Stimulated activated memory B cell treated with anti-CD40 and anti-IgM and Interleukin-4, amounts not matched to agents 10 μg/mL and 1 μg/mL and 100 μg/mL, for 72 hours (primary cell): ENCODE measurements around the gene CDH23.
A peak's percentile ranks its signal among the peaks of the same experiment; 100 is the strongest.

Experiments
- ATAC-seq: fragments of 150-1000 bp; cut with Tn5 transposase; 2 replicates; pipeline ENCODE4 v1.10.0; 2021
- H3K27ac Mint-ChIP-seq: one replicate; pipeline ENCODE4 v1.8.0; 2022; ENCODE audit warnings: mild to moderate bottlenecking, mixed read lengths
- H3K27me3 Mint-ChIP-seq: one replicate; pipeline ENCODE4 v1.8.0; 2022; ENCODE audit warnings: mixed read lengths
- H3K36me3 Mint-ChIP-seq: one replicate; pipeline ENCODE4 v1.8.0; 2022; ENCODE audit warnings: mixed read lengths
- H3K4me1 Mint-ChIP-seq: one replicate; pipeline ENCODE4 v1.8.0; 2022; ENCODE audit warnings: mixed read lengths
- H3K4me3 Mint-ChIP-seq: one replicate; pipeline ENCODE4 v1.8.0; 2022; ENCODE audit warnings: mild to moderate bottlenecking, moderate library complexity, mixed read lengths
- H3K9me3 Mint-ChIP-seq: one replicate; pipeline ENCODE4 v1.8.0; 2022; ENCODE audit warnings: mixed read lengths

The CDH23 gene

DNA sequence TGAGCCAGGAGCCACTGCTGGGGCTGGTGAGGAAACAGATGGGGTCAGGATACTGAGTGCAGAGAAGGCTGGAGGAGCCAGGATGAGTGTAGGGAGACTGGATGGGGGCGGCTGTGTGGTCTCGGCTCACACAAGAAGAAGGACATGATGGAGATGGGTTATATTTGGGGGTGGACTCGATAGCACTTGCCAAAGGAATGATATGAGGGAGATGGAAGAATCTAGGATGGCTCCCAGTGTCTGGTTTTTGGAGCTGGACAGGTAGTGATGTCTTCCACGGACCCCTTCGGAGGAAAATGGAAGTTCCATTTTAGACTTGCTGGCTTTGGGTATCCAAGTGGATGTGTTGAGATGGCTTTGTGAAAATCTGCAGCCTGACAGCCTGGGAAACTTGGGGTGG is 83.9 kb downstream of the CDH23 start:
- Mint-ChIP-seq H3K4me1 (peaks cover 10% of the 10 kb centered on the region), H3K4me3 (no peak overlapping the region), H3K9me3 (no peaks in the 10 kb centered on the region), H3K36me3 (no peaks in the 10 kb centered on the region), H3K27me3 (peaks cover 18% of the 10 kb centered on the region), H3K27ac (no peak overlapping the region)
- no peak for ATAC-seq

DNA sequence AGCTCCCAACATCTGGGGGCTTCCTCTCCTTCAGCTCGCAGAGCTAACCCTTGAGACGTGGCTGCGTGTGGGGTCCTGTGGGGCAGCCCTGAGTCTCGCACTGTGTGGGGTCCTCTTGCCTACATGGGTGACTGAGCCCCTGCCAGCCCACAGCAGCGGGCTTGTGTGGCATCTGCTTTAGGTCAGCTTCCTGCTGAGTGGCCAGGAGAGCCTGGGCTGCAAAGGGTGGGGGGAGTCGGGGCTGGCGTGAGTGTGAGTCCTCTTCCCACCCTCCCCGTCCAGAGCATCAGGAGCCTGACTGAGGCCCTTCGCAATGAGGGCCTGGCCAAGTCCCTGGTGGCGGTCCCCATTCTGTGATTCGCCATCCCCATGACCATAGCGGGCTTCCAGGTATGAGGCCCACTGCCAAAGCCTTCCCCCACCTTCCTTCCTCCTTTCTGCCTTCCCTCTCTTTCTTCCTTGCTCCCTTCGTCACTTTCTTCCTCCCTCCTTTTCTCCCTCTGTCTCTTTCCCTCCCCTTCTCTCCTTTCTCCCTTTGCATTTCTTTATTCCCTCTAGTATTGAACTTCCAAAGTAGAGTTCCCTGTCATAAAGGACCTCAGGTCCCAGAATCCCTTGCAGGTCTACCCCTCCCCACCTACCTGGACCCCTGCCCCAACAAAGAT is 85.2 kb downstream of the CDH23 start:
- no peak for ATAC-seq
- Mint-ChIP-seq H3K4me1 (no peaks in the 10 kb centered on the region), H3K36me3 (no peaks in the 10 kb centered on the region), H3K27ac (no peak overlapping the region), H3K4me3 (no peak overlapping the region), H3K9me3 (no peaks in the 10 kb centered on the region), H3K27me3 (peaks cover 18% of the 10 kb centered on the region)

DNA sequence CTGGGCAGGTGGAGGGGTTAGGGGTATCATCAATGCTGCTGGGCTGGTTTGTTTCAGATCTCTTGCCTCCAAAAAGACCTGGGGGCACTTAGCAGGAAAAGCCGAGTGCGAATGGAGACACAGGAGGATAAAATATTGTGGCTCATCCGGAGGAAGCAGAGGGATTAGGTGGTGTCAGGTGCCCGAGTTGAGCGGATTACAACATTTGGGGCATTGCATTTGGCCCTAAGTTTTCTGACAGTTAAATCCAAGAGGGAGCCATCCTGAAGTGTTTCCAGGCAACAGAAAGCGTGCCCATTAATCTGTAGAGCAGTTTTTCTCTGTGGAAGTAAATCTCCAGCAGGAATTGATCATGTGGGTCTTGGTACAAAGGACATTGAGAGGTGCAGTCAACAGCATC is 85.9 kb downstream of the CDH23 start:
- no peak overlapping the region for H3K27ac Mint-ChIP-seq
- H3K27me3 Mint-ChIP-seq, result peaks cover 18% of the 10 kb centered on the region
- ATAC-seq, result no peak
- H3K36me3 Mint-ChIP-seq, result no peaks in the 10 kb centered on the region
- H3K4me1 Mint-ChIP-seq, result no peaks in the 10 kb centered on the region
- no peak overlapping the region for H3K4me3 Mint-ChIP-seq
- H3K9me3 Mint-ChIP-seq, result no peaks in the 10 kb centered on the region

DNA sequence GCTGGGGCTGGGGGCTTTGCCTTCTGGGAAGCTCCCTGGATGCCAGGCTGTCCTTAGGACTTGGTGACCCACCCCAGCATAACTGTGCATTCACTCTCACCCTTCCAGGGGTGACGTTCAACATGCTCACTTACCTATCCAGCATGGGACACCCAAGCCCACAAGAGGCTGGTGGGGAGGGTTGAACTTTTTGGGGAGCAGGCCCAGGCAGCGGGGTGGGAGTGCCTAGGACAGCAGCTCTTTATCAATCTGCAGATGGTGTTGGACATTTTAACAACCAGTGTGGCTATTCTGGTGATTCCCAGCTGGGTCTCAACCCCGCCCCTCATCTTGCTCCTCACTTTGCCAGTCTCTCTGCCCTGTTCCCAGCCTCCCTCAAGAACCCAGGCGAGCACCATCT is 86.4 kb downstream of the CDH23 start:
- no peaks in the 10 kb centered on the region for H3K4me1 Mint-ChIP-seq
- H3K27me3 Mint-ChIP-seq, result peaks cover 18% of the 10 kb centered on the region
- no peak overlapping the region for H3K27ac Mint-ChIP-seq
- H3K9me3 Mint-ChIP-seq, result no peaks in the 10 kb centered on the region
- no peaks in the 10 kb centered on the region for H3K36me3 Mint-ChIP-seq
- no peak for ATAC-seq
- no peak overlapping the region for H3K4me3 Mint-ChIP-seq

DNA sequence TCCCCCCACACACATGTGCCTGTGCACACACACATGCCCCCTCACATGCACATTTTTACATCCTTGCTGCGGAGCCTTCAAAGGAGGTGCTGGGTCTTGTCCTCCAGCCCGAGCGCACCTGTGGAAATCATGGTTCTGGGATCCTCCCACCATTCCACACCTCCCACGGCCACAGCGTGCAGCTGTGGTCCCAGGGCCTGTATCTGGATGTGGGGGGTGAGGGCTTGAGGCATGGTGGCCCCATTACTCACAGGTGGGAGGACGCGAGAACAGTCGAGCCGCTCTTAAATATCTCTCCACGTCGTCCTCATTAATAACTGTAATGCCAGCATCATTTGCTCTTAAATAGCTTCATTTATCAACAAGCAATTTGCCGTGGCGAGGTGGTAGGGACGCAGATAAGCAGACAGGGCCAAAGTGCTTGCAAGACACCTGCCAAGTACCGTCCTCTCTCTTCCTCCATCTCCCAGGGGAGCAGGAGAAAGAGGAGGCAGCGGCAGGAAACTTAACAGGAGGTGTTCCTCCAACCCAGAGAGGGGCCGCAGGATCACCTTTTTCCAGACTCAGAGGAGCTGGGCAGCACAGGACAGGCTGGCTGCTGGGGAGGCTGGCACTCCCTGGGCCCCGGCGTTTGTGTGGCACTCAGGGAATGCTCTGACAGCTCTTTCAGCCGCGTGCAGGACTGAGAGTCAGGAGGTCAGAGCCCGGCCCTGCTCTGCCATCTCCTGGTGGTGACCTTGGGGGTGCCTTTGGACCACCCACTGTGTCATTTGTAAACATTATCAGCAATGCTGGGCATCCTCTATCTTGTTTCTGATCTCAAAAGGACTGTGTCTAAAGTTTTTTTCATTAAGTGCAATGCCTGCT is 87.4 kb downstream of the CDH23 start:
- ATAC-seq, result no peak
- no peaks in the 10 kb centered on the region for H3K4me1 Mint-ChIP-seq
- peaks cover 18% of the 10 kb centered on the region for H3K27me3 Mint-ChIP-seq
- no peak overlapping the region for H3K27ac Mint-ChIP-seq
- H3K36me3 Mint-ChIP-seq, result no peaks in the 10 kb centered on the region
- no peak overlapping the region for H3K4me3 Mint-ChIP-seq
- H3K9me3 Mint-ChIP-seq, result peaks cover 8% of the 10 kb centered on the region

DNA sequence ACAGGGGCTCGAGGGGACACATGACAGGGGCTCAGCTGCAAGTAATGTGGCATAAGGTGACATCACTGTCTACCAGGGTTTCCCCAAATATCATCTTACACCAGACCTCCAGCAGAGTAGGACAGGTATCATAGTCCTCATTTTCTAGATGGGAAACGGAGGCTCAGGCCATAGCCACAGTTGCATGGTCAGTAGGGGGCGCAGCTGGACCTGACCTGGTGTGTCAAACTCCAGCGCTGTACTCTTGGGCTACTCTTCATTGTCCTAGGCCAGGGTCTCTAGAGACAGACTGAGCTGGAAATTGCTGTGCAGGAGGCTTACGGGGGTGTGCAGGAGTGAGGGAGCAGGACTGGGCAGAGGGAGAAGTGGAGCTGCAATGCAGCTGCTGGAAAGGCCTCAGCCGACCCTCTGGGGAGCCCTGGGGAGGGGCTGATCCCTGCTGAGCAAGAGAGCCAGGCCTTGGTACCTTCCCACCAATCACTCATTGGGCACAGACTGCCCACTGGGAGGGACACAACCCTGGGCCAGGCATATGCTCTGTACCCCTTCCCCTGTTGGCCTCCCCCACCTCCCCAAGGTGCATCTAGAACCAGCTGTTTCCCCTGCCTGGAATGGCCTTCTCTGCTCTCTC is 89.9 kb downstream of the CDH23 start:
- peak; percentile 58 for ATAC-seq
- H3K9me3 Mint-ChIP-seq, result peaks cover 14% of the 10 kb centered on the region
- H3K4me1 Mint-ChIP-seq, result no peaks in the 10 kb centered on the region
- H3K27ac Mint-ChIP-seq, result no peak overlapping the region
- H3K36me3 Mint-ChIP-seq, result peaks cover 3% of the 10 kb centered on the region
- no peak overlapping the region for H3K4me3 Mint-ChIP-seq
- peaks cover 9% of the 10 kb centered on the region for H3K27me3 Mint-ChIP-seq

DNA sequence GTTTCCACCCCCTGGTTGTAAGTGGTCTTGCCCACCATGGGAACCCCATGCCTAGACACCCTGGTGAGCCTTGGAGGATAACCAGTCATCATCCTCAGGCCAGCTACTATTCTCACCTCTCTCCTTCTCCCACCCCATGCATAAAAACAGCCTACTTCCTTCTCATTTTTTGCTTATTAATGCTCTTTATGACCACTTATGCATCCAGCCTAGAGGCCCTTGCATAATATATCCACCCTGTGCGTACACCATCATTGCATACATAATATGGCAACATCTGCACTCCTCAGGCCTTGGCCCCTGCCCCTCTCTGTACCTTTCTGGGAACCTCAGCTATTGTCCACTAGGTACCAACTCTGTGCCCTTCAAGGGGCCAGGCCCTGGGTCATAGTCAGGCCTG is 91.0 kb downstream of the CDH23 start:
- peaks cover 14% of the 10 kb centered on the region for H3K9me3 Mint-ChIP-seq
- no peaks in the 10 kb centered on the region for H3K4me1 Mint-ChIP-seq
- H3K36me3 Mint-ChIP-seq, result peaks cover 3% of the 10 kb centered on the region
- no peak overlapping the region for H3K4me3 Mint-ChIP-seq
- H3K27ac Mint-ChIP-seq, result no peak overlapping the region
- H3K27me3 Mint-ChIP-seq, result no peaks in the 10 kb centered on the region
- no peak for ATAC-seq

DNA sequence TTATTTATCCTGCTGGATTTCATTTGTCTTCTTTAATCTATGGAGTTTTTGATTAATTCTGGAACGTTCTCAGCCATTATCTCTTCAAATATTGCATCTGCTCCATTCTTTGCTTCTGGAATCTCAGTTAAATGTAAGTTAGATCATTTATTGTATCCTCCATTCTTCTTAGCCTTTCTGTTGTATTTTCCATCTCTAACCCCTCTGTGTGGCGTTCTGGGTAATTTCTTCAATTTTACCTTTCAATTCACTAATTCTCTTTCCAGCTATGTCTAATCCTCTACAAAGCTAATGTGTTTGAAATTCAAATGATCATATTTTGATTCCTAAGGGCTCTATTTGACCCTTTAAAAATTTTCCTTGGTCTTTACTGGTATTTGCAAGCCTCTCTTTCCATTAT is 92.4 kb downstream of the CDH23 start:
- ATAC-seq, result no peak
- peaks cover 3% of the 10 kb centered on the region for H3K36me3 Mint-ChIP-seq

DNA sequence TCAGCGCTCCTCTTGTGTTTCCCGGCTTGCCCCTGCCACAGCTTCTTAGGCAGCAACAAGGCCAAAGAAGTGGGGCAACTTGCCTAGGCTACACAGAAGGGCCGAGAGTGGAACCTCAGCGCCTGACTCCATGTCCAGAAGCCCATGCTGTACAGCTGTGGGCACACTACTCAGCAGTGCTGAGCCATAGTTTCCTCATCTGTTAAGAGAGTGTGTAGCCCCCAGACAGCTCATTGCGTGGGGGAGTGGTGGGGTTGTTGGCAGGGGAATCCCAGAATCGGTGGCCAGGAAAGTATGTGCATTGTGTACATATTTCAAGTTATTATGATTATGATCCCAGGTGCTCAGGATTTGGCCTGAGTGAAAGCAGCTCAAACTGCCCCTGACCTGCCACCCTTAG is 96.2 kb downstream of the CDH23 start:
- Mint-ChIP-seq H3K36me3 (peaks cover 3% of the 10 kb centered on the region), H3K9me3 (peaks cover 14% of the 10 kb centered on the region), H3K27me3 (no peaks in the 10 kb centered on the region), H3K27ac (no peak overlapping the region), H3K4me3 (no peak overlapping the region), H3K4me1 (peaks cover 21% of the 10 kb centered on the region)
- ATAC-seq, result no peak

More for the DNA sequence above, 92.4 kb downstream of the CDH23 start:
- peaks cover 2% of the 10 kb centered on the region for H3K4me1 Mint-ChIP-seq
- H3K9me3 Mint-ChIP-seq, result peaks cover 14% of the 10 kb centered on the region
- H3K27ac Mint-ChIP-seq, result no peak overlapping the region
- H3K27me3 Mint-ChIP-seq, result no peaks in the 10 kb centered on the region
- H3K4me3 Mint-ChIP-seq, result no peak overlapping the region

DNA sequence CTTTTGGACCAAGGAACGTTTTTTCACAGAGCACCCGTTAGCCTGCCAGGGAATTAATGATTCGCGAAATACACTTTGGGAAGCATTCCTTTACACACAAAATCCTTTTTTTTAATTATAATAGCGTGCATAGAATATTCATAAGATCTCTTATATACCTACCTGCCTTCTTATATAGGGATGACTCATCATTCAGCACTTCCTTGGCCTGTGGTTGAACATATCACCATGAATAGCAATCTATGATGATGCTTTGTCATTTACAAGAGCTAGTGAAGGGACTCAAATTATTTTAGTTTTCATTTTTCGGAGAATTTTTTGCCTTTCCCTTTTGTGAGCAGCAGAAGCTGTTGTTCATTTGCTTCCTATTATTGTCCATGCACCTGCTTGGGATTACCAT is 97.0 kb downstream of the CDH23 start:
- peaks cover 8% of the 10 kb centered on the region for H3K27me3 Mint-ChIP-seq
- no peak overlapping the region for H3K27ac Mint-ChIP-seq
- peaks cover 21% of the 10 kb centered on the region for H3K4me1 Mint-ChIP-seq
- no peak for ATAC-seq
- no peak overlapping the region for H3K4me3 Mint-ChIP-seq
- peaks cover 3% of the 10 kb centered on the region for H3K36me3 Mint-ChIP-seq
- peaks cover 9% of the 10 kb centered on the region for H3K9me3 Mint-ChIP-seq

DNA sequence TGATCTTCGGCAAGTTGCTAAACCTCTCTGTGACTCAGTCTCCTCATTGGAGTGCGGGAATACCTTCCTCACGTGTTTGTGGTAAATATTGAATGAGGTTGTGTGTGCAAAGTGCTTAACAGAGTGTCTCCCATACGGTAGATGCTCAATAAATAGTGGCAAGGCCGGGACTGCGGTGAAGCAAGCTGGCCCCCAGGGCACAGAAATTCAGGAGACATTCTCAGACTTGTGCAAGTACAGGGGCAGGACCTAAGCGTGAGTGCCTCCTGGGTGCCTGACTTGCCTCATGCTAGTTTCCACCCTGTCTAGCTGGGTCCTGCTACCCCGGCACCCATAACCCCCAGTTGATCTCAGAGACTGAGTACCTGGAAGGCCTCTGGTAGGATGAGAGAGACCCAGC is 97.8 kb downstream of the CDH23 start:
- Mint-ChIP-seq H3K4me1 (peaks cover 21% of the 10 kb centered on the region), H3K27me3 (peaks cover 15% of the 10 kb centered on the region), H3K36me3 (peaks cover 3% of the 10 kb centered on the region), H3K27ac (peak overlapping the region; percentile 72), H3K4me3 (peak overlapping the region; percentile 36), H3K9me3 (peaks cover 3% of the 10 kb centered on the region)
- no peak for ATAC-seq

DNA sequence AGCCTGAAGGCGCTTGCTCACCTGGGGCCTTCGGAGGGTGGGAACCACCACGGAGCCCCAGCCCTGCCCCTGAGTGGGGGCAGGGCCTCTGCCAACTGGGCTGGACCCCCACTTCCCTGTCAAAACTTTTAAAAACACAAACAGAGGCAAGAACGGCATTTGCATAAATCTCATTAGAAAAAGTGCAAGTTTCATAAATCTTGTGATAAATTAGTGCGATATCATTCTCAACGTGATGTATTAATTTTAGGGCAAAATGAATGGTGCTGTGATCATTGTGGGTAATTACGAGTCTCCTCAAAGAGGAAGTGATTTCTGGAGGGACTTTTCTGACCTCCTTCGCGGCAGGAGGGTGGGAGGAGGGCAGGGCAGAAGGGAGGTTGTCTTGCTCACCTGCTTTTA is 98.3 kb downstream of the CDH23 start:
- Mint-ChIP-seq H3K36me3 (peaks cover 3% of the 10 kb centered on the region), H3K4me1 (peaks cover 21% of the 10 kb centered on the region), H3K27ac (peak overlapping the region; percentile 72), H3K9me3 (peaks cover 3% of the 10 kb centered on the region), H3K4me3 (peak overlapping the region; percentile 36), H3K27me3 (peaks cover 15% of the 10 kb centered on the region)
- peak; percentile 94 for ATAC-seq

DNA sequence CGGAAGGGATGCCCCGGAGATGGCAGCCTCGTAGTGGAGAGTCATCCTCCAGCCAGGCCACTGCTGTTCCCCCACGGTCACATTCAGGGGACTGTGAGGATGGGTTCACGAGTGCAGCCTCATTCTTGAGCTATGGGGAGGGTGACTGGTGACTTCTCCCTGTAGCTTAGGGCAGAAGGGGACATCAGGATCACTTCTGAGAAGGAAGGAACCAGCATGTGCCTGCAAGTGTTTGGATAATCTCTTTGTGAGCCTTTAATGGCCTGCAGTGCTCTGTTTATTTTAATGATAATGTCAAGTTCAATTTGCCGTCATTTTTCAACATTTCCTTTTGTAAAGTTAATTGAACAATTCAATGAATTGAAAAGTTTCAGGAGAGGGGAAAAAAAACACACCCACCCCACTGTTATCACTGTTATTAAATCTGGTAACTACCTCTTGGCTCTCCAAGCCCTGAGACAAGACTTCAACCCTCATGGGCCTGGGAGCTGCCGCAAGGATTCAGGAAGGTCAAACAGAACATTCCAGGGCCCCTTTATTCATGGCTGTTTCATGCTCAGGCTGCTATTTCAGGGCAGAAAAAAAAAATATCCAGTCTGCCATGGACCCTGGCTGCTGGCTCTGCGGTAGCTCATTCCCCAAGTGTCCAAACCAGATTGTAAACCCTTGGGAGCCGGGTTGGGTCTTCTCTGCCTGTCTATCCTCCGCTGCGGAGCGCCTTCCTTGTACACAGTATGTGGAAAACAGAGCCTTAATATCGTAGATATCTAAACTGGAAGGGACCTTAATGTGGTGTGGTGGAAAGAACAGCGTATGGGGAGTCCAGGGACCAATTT is 100.4 kb downstream of the CDH23 start:
- H3K4me1 Mint-ChIP-seq, result peaks cover 21% of the 10 kb centered on the region
- no peak for ATAC-seq
- H3K9me3 Mint-ChIP-seq, result no peaks in the 10 kb centered on the region
- H3K4me3 Mint-ChIP-seq, result no peak overlapping the region
- no peak overlapping the region for H3K27ac Mint-ChIP-seq
- peaks cover 23% of the 10 kb centered on the region for H3K27me3 Mint-ChIP-seq
- no peaks in the 10 kb centered on the region for H3K36me3 Mint-ChIP-seq

DNA sequence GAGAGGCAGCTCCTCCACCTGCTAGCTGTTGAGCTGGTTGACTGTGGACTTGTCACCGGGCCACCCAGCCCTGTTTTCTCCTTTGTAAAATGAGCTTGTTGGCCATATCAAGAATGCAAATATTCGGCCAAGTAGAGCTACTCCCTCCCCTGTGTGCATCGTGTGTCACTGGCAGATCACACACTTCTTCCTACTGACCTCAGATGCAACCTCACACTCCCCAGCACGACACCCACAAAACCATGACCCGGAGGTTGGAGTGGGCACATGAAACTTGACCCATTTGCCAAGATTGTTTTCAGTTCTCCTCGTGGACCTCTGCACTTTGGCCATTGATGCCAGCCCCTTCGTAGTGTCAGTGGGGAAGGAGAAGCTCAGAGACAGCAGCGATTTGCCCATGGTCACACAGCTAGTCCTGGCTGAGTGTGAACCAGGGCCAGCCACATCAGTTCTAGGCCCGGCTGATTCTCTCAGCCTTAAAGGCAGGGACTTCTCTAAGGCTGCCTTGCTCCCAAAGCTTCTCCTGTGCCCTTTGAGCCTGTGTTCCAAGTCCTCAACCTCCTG is 101.1 kb downstream of the CDH23 start:
- H3K4me1 Mint-ChIP-seq, result peaks cover 21% of the 10 kb centered on the region
- peaks cover 23% of the 10 kb centered on the region for H3K27me3 Mint-ChIP-seq
- H3K27ac Mint-ChIP-seq, result no peak overlapping the region
- H3K36me3 Mint-ChIP-seq, result no peaks in the 10 kb centered on the region
- H3K9me3 Mint-ChIP-seq, result no peaks in the 10 kb centered on the region
- H3K4me3 Mint-ChIP-seq, result no peak overlapping the region
- no peak for ATAC-seq

DNA sequence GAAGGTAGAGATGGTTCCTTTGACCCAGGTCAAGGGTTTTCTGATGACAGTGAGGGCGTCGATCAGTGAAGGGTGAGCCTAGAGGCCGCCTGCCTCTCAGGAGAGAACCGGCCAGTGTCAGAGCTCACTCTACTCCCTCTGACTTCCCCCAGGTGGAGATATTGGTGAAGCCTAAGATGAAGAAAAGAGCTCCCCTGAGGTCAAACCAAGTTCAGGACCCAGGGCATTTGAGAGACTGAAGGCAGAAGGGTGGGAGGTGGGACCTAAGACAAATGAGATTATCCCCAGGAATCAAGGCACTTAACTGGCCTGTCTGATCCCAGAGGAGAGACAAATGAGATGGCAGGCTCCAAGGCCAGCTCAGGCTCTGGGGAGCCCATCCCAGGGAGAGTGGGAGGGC is 104.7 kb downstream of the CDH23 start:
- H3K4me3 Mint-ChIP-seq, result no peak overlapping the region
- no peaks in the 10 kb centered on the region for H3K4me1 Mint-ChIP-seq
- no peaks in the 10 kb centered on the region for H3K36me3 Mint-ChIP-seq
- H3K9me3 Mint-ChIP-seq, result no peaks in the 10 kb centered on the region
- ATAC-seq, result peak; percentile 25
- H3K27me3 Mint-ChIP-seq, result peaks cover 33% of the 10 kb centered on the region
- H3K27ac Mint-ChIP-seq, result no peak overlapping the region
